Measurements from ENCODE around the gene C22orf23. TPM values are rescaled to one million over a fixed set of nuclear protein-coding genes. Genes with fewer than 3 reads are reported as not detected.

Gene C22orf23
- polyA plus RNA-seq, 2 of the 4 experiments (the other 2 are of a cell fraction), result 0.26 to 0.52 TPM

DNA sequence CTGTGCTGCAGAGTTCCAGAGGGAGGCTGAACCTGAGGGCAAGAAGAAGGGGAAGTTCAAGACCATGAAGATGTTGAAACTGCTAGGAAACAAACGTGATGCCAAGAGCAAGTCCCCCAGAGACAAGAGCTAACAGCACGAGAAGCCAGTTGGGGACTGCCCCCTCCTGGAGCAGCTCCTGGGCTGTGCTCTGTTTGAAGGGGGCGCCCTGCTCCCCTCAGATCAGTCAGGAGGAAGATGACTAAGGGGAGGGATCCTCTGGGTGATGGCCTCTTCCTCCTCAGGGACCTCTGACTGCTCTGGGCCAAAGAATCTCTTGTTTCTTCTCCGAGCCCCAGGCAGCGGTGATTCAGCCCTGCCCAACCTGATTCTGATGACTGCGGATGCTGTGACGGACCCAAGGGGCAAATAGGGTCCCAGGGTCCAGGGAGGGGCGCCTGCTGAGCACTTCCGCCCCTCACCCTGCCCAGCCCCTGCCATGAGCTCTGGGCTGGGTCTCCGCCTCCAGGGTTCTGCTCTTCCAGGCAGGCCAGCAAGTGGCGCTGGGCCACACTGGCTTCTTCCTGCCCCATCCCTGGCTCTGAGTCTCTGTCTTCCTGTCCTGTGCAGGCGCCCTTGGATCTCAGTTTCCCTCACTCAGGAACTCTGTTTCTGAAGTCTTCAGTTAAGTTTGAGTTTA, 12.6 kb downstream of the C22orf23 start:
- 78% methylated on average over 4 of the region's 12 CpGs for WGBS (ENCODE audit: missing lambda C conversion rate)
- no peaks in the 10 kb centered on the region for H3K9me3 ChIP-seq
- FAIRE-seq, result no peak
- no peak for DNase-seq (ENCODE audit: low read depth in 1 of 2, low spot score in 1 of 2)
- POLR2A ChIA-PET, result no interaction called here
- no peaks in the 10 kb centered on the region for H3K4me1 ChIP-seq
- H3K4me3 ChIP-seq, result no peak overlapping the region
- CTCF ChIA-PET, result interaction anchor here (0.6 to 1.3 kb wide), 3 partner anchors 19 to 299 kb away, joined by 3 read pairs; no protein-coding TSS in a partner anchor
- no peak overlapping the region for H3K27ac ChIP-seq
- no peak overlapping the region for H3K4me2 ChIP-seq
- no peak for TF ChIP-seq TP53 (CRISPR knock-in tag; IDR thresholded peaks at IDR 0.05)
- TF ChIP-seq ZSCAN20 (CRISPR knock-in tag; IDR thresholded peaks at IDR 0.05), result no peak
- TF ChIP-seq PHF8 (IDR thresholded peaks at IDR 0.05; ENCODE audit: borderline replicate concordance, low read depth), result no peak
- no peak for TF ChIP-seq HEYL (CRISPR knock-in tag; IDR thresholded peaks at IDR 0.05)
- peak; percentile 37 to 47; a peak in 2 of 6 replicates for ATAC-seq

DNA sequence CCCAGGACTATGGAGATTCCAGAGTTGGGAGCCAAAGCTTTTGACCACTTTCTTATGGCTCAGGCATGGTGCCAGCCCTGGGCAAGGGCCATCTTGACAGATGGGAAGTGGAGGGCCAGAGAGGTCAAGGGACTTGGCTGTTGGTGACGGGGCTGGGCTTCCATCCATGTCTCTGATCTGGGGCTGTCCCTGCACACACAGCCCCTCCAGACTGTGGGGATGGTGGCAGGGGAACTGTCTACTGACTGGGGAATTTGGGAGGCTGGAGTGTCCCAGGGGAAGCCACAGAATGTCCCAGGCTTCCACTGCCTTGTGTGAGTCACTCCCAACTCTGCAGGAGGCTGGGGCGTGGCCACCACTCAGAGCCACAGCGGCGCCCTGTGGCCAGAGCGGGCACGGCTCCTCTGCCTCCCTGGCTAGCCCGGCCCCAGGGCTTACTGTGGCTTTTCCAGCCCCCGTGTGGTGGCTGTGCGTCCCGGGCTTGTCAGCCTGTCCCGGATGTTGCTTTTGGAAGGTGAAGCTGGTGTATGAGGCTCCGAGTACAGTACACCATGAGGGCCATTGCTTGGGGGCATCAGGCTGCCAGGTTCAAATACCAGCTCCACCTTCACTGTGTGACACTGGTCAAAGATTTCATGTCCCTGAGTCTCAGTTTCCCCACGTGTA, 19.6 kb downstream of the C22orf23 start:
- no peaks in the 10 kb centered on the region for H3K9me3 ChIP-seq
- CTCF ChIA-PET, result interaction anchor here (0.5 to 4.0 kb wide), 21 partner anchors 8 to 211 kb away, joined by 3 to 20 read pairs (median 4); partner anchors contain the start of gene MICALL1
- H3K4me3 ChIP-seq, result no peak overlapping the region
- DNase-seq (ENCODE audit: low read depth in 1 of 2, low spot score in 1 of 2) (peak; percentile 84 to 87), FAIRE-seq (peak; percentile 51), ATAC-seq (peak; percentile 89 to 96)
- WGBS (ENCODE audit: missing lambda C conversion rate), result 16% methylated on average over 6 of the region's 13 CpGs
- H3K4me1 ChIP-seq, result peaks cover 14% of the 10 kb centered on the region
- POLR2A ChIA-PET, result interaction anchor here (1.5 kb wide), 1 partner anchor 29 kb away, joined by 5 read pairs; no protein-coding TSS in a partner anchor
- H3K4me2 ChIP-seq, result peak overlapping the region; percentile 39; the same call in 2 of the 3 replicates
- TF ChIP-seq RAD21 (conservative IDR thresholded peaks at IDR 0.05 in 1 of 2, IDR thresholded peaks at IDR 0.05 in 1 of 2), result peak; percentile 46 to 57
- TF ChIP-seq RNF2 (IDR thresholded peaks at IDR 0.05; ENCODE audit: borderline replicate concordance, low read depth), result no peak
- TF ChIP-seq SREBF2 (IDR thresholded peaks at IDR 0.05), result no peak
- TF ChIP-seq CHD4 (IDR thresholded peaks at IDR 0.05; ENCODE audit: borderline replicate concordance), result no peak
- peak; percentile 65 for TF ChIP-seq SMC3 (IDR thresholded peaks at IDR 0.05)
- TF ChIP-seq, protein P1, sequence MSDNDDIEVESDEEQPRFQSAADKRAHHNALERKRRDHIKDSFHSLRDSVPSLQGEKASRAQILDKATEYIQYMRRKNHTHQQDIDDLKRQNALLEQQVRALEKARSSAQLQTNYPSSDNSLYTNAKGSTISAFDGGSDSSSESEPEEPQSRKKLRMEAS (IDR thresholded peaks at IDR 0.05), result peak; percentile 49; the same call in 1 of the 2 replicates
- TF ChIP-seq FOSL2 (IDR thresholded peaks at IDR 0.05), result 0 out of 2 replicates have a peak, but pooled peaks have one; percentile 32
- TF ChIP-seq FOSL2 (CRISPR knock-in tag; IDR thresholded peaks at IDR 0.05), result peak; percentile 91
- TF ChIP-seq, protein P2, sequence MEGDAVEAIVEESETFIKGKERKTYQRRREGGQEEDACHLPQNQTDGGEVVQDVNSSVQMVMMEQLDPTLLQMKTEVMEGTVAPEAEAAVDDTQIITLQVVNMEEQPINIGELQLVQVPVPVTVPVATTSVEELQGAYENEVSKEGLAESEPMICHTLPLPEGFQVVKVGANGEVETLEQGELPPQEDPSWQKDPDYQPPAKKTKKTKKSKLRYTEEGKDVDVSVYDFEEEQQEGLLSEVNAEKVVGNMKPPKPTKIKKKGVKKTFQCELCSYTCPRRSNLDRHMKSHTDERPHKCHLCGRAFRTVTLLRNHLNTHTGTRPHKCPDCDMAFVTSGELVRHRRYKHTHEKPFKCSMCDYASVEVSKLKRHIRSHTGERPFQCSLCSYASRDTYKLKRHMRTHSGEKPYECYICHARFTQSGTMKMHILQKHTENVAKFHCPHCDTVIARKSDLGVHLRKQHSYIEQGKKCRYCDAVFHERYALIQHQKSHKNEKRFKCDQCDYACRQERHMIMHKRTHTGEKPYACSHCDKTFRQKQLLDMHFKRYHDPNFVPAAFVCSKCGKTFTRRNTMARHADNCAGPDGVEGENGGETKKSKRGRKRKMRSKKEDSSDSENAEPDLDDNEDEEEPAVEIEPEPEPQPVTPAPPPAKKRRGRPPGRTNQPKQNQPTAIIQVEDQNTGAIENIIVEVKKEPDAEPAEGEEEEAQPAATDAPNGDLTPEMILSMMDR (IDR thresholded peaks at IDR 0.05), result peak; percentile 78
- H3K27ac ChIP-seq, result peak overlapping the region; percentile 40 to 78; a peak in 4 of 6 replicates

DNA sequence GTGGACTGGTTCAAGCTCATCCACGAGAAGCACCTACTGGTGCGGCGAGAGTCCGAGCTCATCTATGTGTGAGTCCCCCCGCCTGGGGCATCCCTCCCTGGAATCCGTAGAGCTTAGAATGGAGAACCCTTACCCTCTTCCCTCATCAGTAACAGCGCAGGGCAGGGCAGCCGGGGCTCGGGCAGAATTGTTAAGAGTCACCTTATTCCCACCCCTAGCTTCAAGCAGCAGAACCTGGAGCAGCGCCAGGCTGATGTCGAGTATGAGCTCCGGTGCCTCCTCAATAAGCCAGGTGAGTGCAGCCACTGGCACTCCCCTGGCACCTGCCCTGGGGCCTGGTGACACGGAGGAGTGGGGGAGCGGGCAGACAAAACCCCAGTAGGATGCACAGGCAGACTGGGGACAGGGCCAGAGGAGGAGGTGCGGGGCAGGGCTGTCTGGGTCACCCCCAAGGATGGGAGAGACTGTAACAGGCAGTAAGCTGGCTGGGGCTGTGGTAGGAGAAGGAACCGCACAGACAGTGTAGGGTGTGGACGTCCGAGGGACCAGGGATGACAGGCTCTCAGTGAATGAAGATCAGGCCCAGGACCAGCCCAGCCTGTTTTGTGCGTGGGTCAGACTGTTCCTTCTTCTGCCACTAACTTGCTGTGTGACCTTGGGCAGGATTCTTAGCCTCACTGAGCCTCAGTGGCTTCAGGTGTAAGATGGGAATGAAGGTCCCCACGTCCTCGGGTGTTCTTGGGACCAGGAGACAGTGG, 20.4 kb downstream of the C22orf23 start:
- Histone ChIP-seq H3K27ac (peak overlapping the region; percentile 40 to 71; a peak in 4 of 6 replicates), H3K4me3 (no peak overlapping the region), H3K9me3 (no peaks in the 10 kb centered on the region), H3K4me2 (peak overlapping the region; percentile 39; the same call in 2 of the 3 replicates), H3K4me1 (peaks cover 14% of the 10 kb centered on the region)
- 78% methylated on average over 11 of the region's 21 CpGs for WGBS (ENCODE audit: missing lambda C conversion rate)
- CTCF ChIA-PET, result interaction anchor here (0.6 to 4.0 kb wide), 13 partner anchors 9 to 326 kb away, joined by 3 to 20 read pairs (median 4); partner anchors contain the start of gene MICALL1
- POLR2A ChIA-PET, result interaction anchor here (1.5 kb wide), 1 partner anchor 28 kb away, joined by 5 read pairs; no protein-coding TSS in a partner anchor
- ATAC-seq (peak in 1 of 2 experiments; percentile 11; a peak in 2 of 6 replicates), DNase-seq (ENCODE audit: low read depth in 1 of 2, low spot score in 1 of 2) (no peak), FAIRE-seq (no peak)
- TF ChIP-seq HOXA7 (CRISPR knock-in tag; IDR thresholded peaks at IDR 0.05) (no peak), BHLHE40 (IDR thresholded peaks at IDR 0.05; ENCODE audit: low read depth, low read length) (no peak), EHMT2 (IDR thresholded peaks at IDR 0.05; ENCODE audit: low read depth) (no peak), NPAS2 (CRISPR knock-in tag; IDR thresholded peaks at IDR 0.05; ENCODE audit: borderline replicate concordance) (no peak), HEYL (CRISPR knock-in tag; IDR thresholded peaks at IDR 0.05) (no peak), ZFP36 (IDR thresholded peaks at IDR 0.05; ENCODE audit: borderline replicate concordance, partially characterized antibody) (no peak), ESRRA (IDR thresholded peaks at IDR 0.05; ENCODE audit: borderline replicate concordance, low read length) (no peak), FOXS1 (CRISPR knock-in tag; IDR thresholded peaks at IDR 0.05) (no peak), RARB (CRISPR knock-in tag; IDR thresholded peaks at IDR 0.05) (no peak), RFX5 (IDR thresholded peaks at IDR 0.05) (no peak), CBX2 (IDR thresholded peaks at IDR 0.05; ENCODE audit: borderline replicate concordance, low read depth) (no peak), CHD4 (IDR thresholded peaks at IDR 0.05; ENCODE audit: borderline replicate concordance) (no peak), POLR2A (IDR thresholded peaks at IDR 0.05; ENCODE audit: low read length) (no peak), HDAC2 (IDR thresholded peaks at IDR 0.05) (no peak), MAZ (IDR thresholded peaks at IDR 0.05; ENCODE audit: borderline replicate concordance, low read depth, low read length) (no peak)
- TF ChIP-seq, protein P3, sequence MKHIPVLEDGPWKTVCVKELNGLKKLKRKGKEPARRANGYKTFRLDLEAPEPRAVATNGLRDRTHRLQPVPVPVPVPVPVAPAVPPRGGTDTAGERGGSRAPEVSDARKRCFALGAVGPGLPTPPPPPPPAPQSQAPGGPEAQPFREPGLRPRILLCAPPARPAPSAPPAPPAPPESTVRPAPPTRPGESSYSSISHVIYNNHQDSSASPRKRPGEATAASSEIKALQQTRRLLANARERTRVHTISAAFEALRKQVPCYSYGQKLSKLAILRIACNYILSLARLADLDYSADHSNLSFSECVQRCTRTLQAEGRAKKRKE (CRISPR knock-in tag; IDR thresholded peaks at IDR 0.05; ENCODE audit: low read depth), result no peak
- TF ChIP-seq, protein P4, sequence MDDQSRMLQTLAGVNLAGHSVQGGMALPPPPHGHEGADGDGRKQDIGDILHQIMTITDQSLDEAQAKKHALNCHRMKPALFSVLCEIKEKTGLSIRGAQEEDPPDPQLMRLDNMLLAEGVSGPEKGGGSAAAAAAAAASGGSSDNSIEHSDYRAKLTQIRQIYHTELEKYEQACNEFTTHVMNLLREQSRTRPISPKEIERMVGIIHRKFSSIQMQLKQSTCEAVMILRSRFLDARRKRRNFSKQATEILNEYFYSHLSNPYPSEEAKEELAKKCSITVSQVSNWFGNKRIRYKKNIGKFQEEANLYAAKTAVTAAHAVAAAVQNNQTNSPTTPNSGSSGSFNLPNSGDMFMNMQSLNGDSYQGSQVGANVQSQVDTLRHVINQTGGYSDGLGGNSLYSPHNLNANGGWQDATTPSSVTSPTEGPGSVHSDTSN (IDR thresholded peaks at IDR 0.05), result no peak
